Measurements from ENCODE around the gene LDLRAD4.

LDLRAD4 gene

GRCh38 chr18:13614641-13615288 lies 396.2 kb downstream of the LDLRAD4 start:
- TF ChIP-seq CTCF (IDR thresholded peaks at IDR 0.05; ENCODE audit: unreplicated experiment in 3 of 3) = no peak
- Mint-ChIP-seq H3K4me3 (peak overlapping the region in 1 of 3 experiments; percentile 39), H3K27me3 (ENCODE audit: low read depth) (peaks cover 52% of the 10 kb centered on the region), H3K27ac (no peak overlapping the region), H3K4me1 (peaks cover 33% of the 10 kb centered on the region), H3K36me3 (ENCODE audit: low read depth) (no peaks in the 10 kb centered on the region), H3K9me3 (no peaks in the 10 kb centered on the region)

- TF ChIP-seq CTCF (IDR thresholded peaks at IDR 0.05; ENCODE audit: unreplicated experiment in 3 of 3) = no peak
- Mint-ChIP-seq H3K36me3 (ENCODE audit: low read depth) (no peaks in the 10 kb centered on the region), H3K27me3 (ENCODE audit: low read depth) (peaks cover 53% of the 10 kb centered on the region), H3K27ac (no peak overlapping the region), H3K4me1 (peaks cover 33% of the 10 kb centered on the region), H3K4me3 (no peak overlapping the region), H3K9me3 (no peaks in the 10 kb centered on the region)
These were observed 396.9 kb downstream of the LDLRAD4 start for GRCh38 chr18:13615432-13615861.

GRCh38 chr18:13616041-13616440 lies 397.5 kb downstream of the LDLRAD4 start:
- no peak for TF ChIP-seq CTCF (IDR thresholded peaks at IDR 0.05; ENCODE audit: unreplicated experiment in 3 of 3)
- peaks cover 30% of the 10 kb centered on the region for H3K4me1 Mint-ChIP-seq
- no peaks in the 10 kb centered on the region for H3K9me3 Mint-ChIP-seq
- H3K27me3 Mint-ChIP-seq (ENCODE audit: low read depth) = peaks cover 49% of the 10 kb centered on the region
- H3K27ac Mint-ChIP-seq = no peak overlapping the region
- no peaks in the 10 kb centered on the region for H3K36me3 Mint-ChIP-seq (ENCODE audit: low read depth)
- H3K4me3 Mint-ChIP-seq = no peak overlapping the region

- Mint-ChIP-seq H3K4me3 (no peak overlapping the region), H3K4me1 (peaks cover 25% of the 10 kb centered on the region), H3K9me3 (no peaks in the 10 kb centered on the region), H3K27ac (no peak overlapping the region), H3K27me3 (ENCODE audit: low read depth) (peaks cover 43% of the 10 kb centered on the region), H3K36me3 (ENCODE audit: low read depth) (no peaks in the 10 kb centered on the region)
- no peak for TF ChIP-seq CTCF (IDR thresholded peaks at IDR 0.05; ENCODE audit: unreplicated experiment in 3 of 3)
These were observed 398.0 kb downstream of the LDLRAD4 start for GRCh38 chr18:13616525-13617035.

- Mint-ChIP-seq H3K27me3 (ENCODE audit: low read depth) (peaks cover 29% of the 10 kb centered on the region), H3K9me3 (no peaks in the 10 kb centered on the region), H3K4me3 (no peak overlapping the region), H3K4me1 (peaks cover 14% of the 10 kb centered on the region), H3K36me3 (ENCODE audit: low read depth) (no peaks in the 10 kb centered on the region), H3K27ac (no peak overlapping the region)
- no peak for TF ChIP-seq CTCF (IDR thresholded peaks at IDR 0.05; ENCODE audit: unreplicated experiment in 3 of 3)
These were observed 399.4 kb downstream of the LDLRAD4 start for GRCh38 chr18:13617826-13618515.

All from nephron (organoid).